WTC11 (cell line): Measurements from ENCODE around the gene CACNA1D. TPM values are rescaled to one million over a fixed set of nuclear protein-coding genes. Genes with fewer than 3 reads are reported as not detected.

Experiments
- ATAC-seq: fragments of 200-7000 bp; cut with Tn5 transposase; 2 replicates; pipeline ENCODE4 v1.10.0; 2021; ENCODE audit warnings: mild to moderate bottlenecking, moderate library complexity
- CTCF ChIA-PET: fragments of 300-600 bp; sonication (Branson Sonifier 250); formaldehyde crosslinking; loops from one replicate; lab custom pipeline; 2021; ENCODE audit warnings: antibody characterized with exemption; lab: Charles Lee
- POLR2A ChIA-PET: fragments of 350-600 bp; sonication (Branson Sonifier 250); formaldehyde crosslinking; loops from one replicate; lab custom pipeline; 2021; ENCODE audit warnings: antibody characterized with exemption; lab: Charles Lee
- DNase-seq: peaks from one replicate; pipeline ENCODE4 v3.0.0; 2021; ENCODE audit warnings: low spot score
- H3K27ac Mint-ChIP-seq: 2 replicates; pipeline ENCODE4 v1.8.0; 2021; ENCODE audit warnings: mixed read lengths
- H3K27me3 Mint-ChIP-seq: 2 replicates; pipeline ENCODE4 v1.8.0; 2021; ENCODE audit warnings: low read depth, mild to moderate bottlenecking, moderate library complexity, mixed read lengths
- H3K36me3 Mint-ChIP-seq: 2 replicates; pipeline ENCODE4 v1.8.0; 2021; ENCODE audit warnings: mixed read lengths
- H3K4me1 Mint-ChIP-seq: 2 replicates; pipeline ENCODE4 v1.8.0; 2022; ENCODE audit warnings: mixed read lengths
- H3K4me3 Mint-ChIP-seq: 2 replicates; pipeline ENCODE4 v1.8.0; 2021; ENCODE audit warnings: mild to moderate bottlenecking, moderate library complexity, mixed read lengths
- H3K9me3 Mint-ChIP-seq: 2 replicates; pipeline ENCODE4 v1.8.0; 2021; ENCODE audit warnings: mixed read lengths
- AR ChIP-seq: fragments of 250-450 bp; sonication (Bioruptor Pico); IDR thresholded peaks from 2 replicates; pipeline ENCODE4 v1.9.0; 2021; ENCODE audit warnings: mild to moderate bottlenecking
- GABPB1 ChIP-seq: sonication (generic); formaldehyde crosslinking; IDR thresholded peaks from 2 replicates; pipeline ENCODE4 v1.8.1; 2023; ENCODE audit warnings: mild to moderate bottlenecking, missing genetic modification reagents
- MYBL2 ChIP-seq: sonication (generic); formaldehyde crosslinking; IDR thresholded peaks from 2 replicates; pipeline ENCODE4 v1.8.1; 2023; ENCODE audit warnings: mild to moderate bottlenecking, moderate library complexity, missing genetic modification reagents
- NR1H2 ChIP-seq: sonication (generic); formaldehyde crosslinking; IDR thresholded peaks from 2 replicates; pipeline ENCODE4 v1.9.0; 2021; ENCODE audit warnings: mild to moderate bottlenecking, moderate library complexity, missing genetic modification reagents
- NR2C2 ChIP-seq: sonication (generic); formaldehyde crosslinking; IDR thresholded peaks from 2 replicates; pipeline ENCODE4 v1.8.0; 2022; ENCODE audit warnings: mild to moderate bottlenecking, missing genetic modification reagents
- OVOL2 ChIP-seq: fragments of 250-450 bp; sonication (Bioruptor Pico); IDR thresholded peaks from 2 replicates; pipeline ENCODE4 v1.9.0; 2021; ENCODE audit warnings: mild to moderate bottlenecking, borderline replicate concordance
- USF1 ChIP-seq: sonication (generic); formaldehyde crosslinking; IDR thresholded peaks from 2 replicates; pipeline ENCODE4 v1.8.0; 2022; ENCODE audit warnings: mild to moderate bottlenecking, missing genetic modification reagents
- ZNF121 ChIP-seq: sonication (generic); formaldehyde crosslinking; IDR thresholded peaks from 2 replicates; pipeline ENCODE4 v1.8.0; 2023; ENCODE audit warnings: missing genetic modification reagents
- ZNF219 ChIP-seq: sonication (generic); formaldehyde crosslinking; IDR thresholded peaks from 2 replicates; pipeline ENCODE4 v1.8.0; 2023; ENCODE audit warnings: missing genetic modification reagents, mild to moderate bottlenecking, borderline replicate concordance
- total RNA-seq: library from RNA; stranded (reverse); gene quantifications from 3 replicates; pipeline ENCODE4 v1.2.3, GENCODE V29; 2021
- TF ChIP-seq, protein P1 (sequence below): sonication (generic); formaldehyde crosslinking; IDR thresholded peaks from 2 replicates; pipeline ENCODE4 v1.8.1; 2022; ENCODE audit warnings: mild to moderate bottlenecking, missing genetic modification reagents, moderate library complexity, borderline replicate concordance
- TF ChIP-seq, protein P2 (sequence below): sonication (generic); formaldehyde crosslinking; IDR thresholded peaks from 2 replicates; pipeline ENCODE4 v1.8.0; 2023; ENCODE audit warnings: missing genetic modification reagents
- TF ChIP-seq, protein P3 (sequence below): fragments of 250-450 bp; sonication (Bioruptor Pico); IDR thresholded peaks from 2 replicates; pipeline ENCODE4 v1.9.0; 2021; ENCODE audit warnings: mild to moderate bottlenecking, borderline replicate concordance
- TF ChIP-seq, protein P4 (sequence below): sonication (generic); formaldehyde crosslinking; IDR thresholded peaks from 2 replicates; pipeline ENCODE4 v1.8.0; 2023; ENCODE audit warnings: missing genetic modification reagents, mild to moderate bottlenecking, borderline replicate concordance
- TF ChIP-seq, protein P5 (sequence below): sonication (generic); formaldehyde crosslinking; IDR thresholded peaks from 2 replicates; pipeline ENCODE4 v1.8.1; 2022; ENCODE audit warnings: low read depth, mild to moderate bottlenecking, moderate library complexity, missing genetic modification reagents, borderline replicate concordance

Gene CACNA1D
- total RNA-seq, 1 experiment from 2014 or later: 2.3 TPM

GRCh38 chr3:53705774-53706173 lies 211.4 kb downstream of the CACNA1D start:
- Mint-ChIP-seq H3K4me3 (no peak overlapping the region), H3K27ac (no peak overlapping the region), H3K27me3 (no peaks in the 10 kb centered on the region; the same call in 1 of the 2 replicates), H3K36me3 (no peaks in the 10 kb centered on the region), H3K4me1 (peaks cover 6% of the 10 kb centered on the region), H3K9me3 (no peaks in the 10 kb centered on the region)
- ChIA-PET CTCF (interaction anchor here (1.4 kb wide), 2 partner anchors 9 to 212 kb away, joined by 3 to 6 read pairs; partner anchors contain the start of gene CACNA1D), POLR2A (no interaction called here)
- ATAC-seq (no peak), DNase-seq (no peak)
- TF ChIP-seq ZNF219 (no peak), MYBL2 (CRISPR knock-in tag) (no peak), NR1H2 (CRISPR knock-in tag) (no peak), GABPB1 (no peak), AR (no peak)
- TF ChIP-seq, protein P1, sequence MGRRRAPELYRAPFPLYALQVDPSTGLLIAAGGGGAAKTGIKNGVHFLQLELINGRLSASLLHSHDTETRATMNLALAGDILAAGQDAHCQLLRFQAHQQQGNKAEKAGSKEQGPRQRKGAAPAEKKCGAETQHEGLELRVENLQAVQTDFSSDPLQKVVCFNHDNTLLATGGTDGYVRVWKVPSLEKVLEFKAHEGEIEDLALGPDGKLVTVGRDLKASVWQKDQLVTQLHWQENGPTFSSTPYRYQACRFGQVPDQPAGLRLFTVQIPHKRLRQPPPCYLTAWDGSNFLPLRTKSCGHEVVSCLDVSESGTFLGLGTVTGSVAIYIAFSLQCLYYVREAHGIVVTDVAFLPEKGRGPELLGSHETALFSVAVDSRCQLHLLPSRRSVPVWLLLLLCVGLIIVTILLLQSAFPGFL (CRISPR knock-in tag): no peak
- TF ChIP-seq, protein P2, sequence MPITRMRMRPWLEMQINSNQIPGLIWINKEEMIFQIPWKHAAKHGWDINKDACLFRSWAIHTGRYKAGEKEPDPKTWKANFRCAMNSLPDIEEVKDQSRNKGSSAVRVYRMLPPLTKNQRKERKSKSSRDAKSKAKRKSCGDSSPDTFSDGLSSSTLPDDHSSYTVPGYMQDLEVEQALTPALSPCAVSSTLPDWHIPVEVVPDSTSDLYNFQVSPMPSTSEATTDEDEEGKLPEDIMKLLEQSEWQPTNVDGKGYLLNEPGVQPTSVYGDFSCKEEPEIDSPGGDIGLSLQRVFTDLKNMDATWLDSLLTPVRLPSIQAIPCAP (CRISPR knock-in tag): no peak
- TF ChIP-seq, protein P3, sequence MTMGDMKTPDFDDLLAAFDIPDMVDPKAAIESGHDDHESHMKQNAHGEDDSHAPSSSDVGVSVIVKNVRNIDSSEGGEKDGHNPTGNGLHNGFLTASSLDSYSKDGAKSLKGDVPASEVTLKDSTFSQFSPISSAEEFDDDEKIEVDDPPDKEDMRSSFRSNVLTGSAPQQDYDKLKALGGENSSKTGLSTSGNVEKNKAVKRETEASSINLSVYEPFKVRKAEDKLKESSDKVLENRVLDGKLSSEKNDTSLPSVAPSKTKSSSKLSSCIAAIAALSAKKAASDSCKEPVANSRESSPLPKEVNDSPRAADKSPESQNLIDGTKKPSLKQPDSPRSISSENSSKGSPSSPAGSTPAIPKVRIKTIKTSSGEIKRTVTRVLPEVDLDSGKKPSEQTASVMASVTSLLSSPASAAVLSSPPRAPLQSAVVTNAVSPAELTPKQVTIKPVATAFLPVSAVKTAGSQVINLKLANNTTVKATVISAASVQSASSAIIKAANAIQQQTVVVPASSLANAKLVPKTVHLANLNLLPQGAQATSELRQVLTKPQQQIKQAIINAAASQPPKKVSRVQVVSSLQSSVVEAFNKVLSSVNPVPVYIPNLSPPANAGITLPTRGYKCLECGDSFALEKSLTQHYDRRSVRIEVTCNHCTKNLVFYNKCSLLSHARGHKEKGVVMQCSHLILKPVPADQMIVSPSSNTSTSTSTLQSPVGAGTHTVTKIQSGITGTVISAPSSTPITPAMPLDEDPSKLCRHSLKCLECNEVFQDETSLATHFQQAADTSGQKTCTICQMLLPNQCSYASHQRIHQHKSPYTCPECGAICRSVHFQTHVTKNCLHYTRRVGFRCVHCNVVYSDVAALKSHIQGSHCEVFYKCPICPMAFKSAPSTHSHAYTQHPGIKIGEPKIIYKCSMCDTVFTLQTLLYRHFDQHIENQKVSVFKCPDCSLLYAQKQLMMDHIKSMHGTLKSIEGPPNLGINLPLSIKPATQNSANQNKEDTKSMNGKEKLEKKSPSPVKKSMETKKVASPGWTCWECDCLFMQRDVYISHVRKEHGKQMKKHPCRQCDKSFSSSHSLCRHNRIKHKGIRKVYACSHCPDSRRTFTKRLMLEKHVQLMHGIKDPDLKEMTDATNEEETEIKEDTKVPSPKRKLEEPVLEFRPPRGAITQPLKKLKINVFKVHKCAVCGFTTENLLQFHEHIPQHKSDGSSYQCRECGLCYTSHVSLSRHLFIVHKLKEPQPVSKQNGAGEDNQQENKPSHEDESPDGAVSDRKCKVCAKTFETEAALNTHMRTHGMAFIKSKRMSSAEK (CRISPR knock-in tag): no peak
- TF ChIP-seq, protein P4, sequence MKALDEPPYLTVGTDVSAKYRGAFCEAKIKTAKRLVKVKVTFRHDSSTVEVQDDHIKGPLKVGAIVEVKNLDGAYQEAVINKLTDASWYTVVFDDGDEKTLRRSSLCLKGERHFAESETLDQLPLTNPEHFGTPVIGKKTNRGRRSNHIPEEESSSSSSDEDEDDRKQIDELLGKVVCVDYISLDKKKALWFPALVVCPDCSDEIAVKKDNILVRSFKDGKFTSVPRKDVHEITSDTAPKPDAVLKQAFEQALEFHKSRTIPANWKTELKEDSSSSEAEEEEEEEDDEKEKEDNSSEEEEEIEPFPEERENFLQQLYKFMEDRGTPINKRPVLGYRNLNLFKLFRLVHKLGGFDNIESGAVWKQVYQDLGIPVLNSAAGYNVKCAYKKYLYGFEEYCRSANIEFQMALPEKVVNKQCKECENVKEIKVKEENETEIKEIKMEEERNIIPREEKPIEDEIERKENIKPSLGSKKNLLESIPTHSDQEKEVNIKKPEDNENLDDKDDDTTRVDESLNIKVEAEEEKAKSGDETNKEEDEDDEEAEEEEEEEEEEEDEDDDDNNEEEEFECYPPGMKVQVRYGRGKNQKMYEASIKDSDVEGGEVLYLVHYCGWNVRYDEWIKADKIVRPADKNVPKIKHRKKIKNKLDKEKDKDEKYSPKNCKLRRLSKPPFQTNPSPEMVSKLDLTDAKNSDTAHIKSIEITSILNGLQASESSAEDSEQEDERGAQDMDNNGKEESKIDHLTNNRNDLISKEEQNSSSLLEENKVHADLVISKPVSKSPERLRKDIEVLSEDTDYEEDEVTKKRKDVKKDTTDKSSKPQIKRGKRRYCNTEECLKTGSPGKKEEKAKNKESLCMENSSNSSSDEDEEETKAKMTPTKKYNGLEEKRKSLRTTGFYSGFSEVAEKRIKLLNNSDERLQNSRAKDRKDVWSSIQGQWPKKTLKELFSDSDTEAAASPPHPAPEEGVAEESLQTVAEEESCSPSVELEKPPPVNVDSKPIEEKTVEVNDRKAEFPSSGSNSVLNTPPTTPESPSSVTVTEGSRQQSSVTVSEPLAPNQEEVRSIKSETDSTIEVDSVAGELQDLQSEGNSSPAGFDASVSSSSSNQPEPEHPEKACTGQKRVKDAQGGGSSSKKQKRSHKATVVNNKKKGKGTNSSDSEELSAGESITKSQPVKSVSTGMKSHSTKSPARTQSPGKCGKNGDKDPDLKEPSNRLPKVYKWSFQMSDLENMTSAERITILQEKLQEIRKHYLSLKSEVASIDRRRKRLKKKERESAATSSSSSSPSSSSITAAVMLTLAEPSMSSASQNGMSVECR (CRISPR knock-in tag): no peak

- no peak for ATAC-seq
- no peak overlapping the region for H3K27ac Mint-ChIP-seq
- no peak overlapping the region for H3K4me3 Mint-ChIP-seq
- H3K4me1 Mint-ChIP-seq: peaks cover 6% of the 10 kb centered on the region
- DNase-seq: no peak
- no peaks in the 10 kb centered on the region for H3K36me3 Mint-ChIP-seq
- H3K9me3 Mint-ChIP-seq: no peaks in the 10 kb centered on the region
- POLR2A ChIA-PET: no interaction called here
- CTCF ChIA-PET: interaction anchor here (1.3 to 1.5 kb wide), 4 partner anchors 10 to 38 kb away, joined by 3 to 4 read pairs (median 4); no protein-coding TSS in a partner anchor
- no peaks in the 10 kb centered on the region; the same call in 1 of the 2 replicates for H3K27me3 Mint-ChIP-seq
- TF ChIP-seq ZNF121: no peak
- TF ChIP-seq USF1 (CRISPR knock-in tag): no peak
- no peak for TF ChIP-seq OVOL2 (CRISPR knock-in tag)
- TF ChIP-seq NR2C2 (CRISPR knock-in tag): no peak
- TF ChIP-seq, protein P5, sequence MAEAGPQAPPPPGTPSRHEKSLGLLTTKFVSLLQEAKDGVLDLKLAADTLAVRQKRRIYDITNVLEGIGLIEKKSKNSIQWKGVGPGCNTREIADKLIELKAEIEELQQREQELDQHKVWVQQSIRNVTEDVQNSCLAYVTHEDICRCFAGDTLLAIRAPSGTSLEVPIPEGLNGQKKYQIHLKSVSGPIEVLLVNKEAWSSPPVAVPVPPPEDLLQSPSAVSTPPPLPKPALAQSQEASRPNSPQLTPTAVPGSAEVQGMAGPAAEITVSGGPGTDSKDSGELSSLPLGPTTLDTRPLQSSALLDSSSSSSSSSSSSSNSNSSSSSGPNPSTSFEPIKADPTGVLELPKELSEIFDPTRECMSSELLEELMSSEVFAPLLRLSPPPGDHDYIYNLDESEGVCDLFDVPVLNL (CRISPR knock-in tag): no peak
These were observed 212.8 kb downstream of the CACNA1D start for GRCh38 chr3:53707222-53707621.
